Measurements from ENCODE around the gene GPC6. TPM values are rescaled to one million over a fixed set of nuclear protein-coding genes. Genes with fewer than 3 reads are reported as not detected.

GPC6 gene
- polyA plus RNA-seq, 1 of the 3 experiments (the other 2 are of a cell fraction): 6.7 TPM

DNA sequence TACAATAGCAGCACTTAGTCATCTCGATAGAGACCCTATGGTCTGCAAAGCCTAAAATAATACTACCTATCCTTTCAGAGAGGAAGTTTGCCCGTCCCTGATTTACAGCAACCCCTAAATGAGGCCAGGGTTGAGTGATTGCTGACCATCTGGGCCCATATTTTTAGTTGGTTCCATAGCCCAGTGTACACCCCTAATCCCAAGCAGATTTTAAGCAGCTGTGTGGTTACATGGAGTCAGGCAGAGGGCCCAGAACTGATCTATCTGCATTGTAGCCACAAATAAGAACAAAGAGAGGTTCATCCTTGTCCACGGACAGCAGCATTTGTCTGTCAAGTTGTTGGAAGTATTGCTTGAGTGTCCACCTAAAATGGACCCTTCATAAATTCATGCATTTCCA lies 1104.7 kb downstream of the GPC6 start:
- no peaks in the 10 kb centered on the region for H3K9me3 ChIP-seq
- H3K9ac ChIP-seq: no peak overlapping the region
- H4K20me1 ChIP-seq (ENCODE audit: insufficient read depth): no peaks in the 10 kb centered on the region
- H3K79me2 ChIP-seq (ENCODE audit: insufficient read depth): no peaks in the 10 kb centered on the region
- no peak for DNase-seq
- peaks cover 2 to 17% of the 10 kb centered on the region in 2 experiments; a peak in 3 of 4 replicates for H3K4me1 ChIP-seq (ENCODE audit: control insufficient read depth in 1 of 2, insufficient read depth in 2 of 2, low read depth in 1 of 2, low read length in 1 of 2)
- TF ChIP-seq RAD21 (IDR thresholded peaks at IDR 0.05; ENCODE audit: low read length): no peak
- no peak for TF ChIP-seq MEF2A (IDR thresholded peaks at IDR 0.05; ENCODE audit: borderline replicate concordance, low read depth)
- no peak for TF ChIP-seq GATA2 (CRISPR knock-in tag; IDR thresholded peaks at IDR 0.05)
- TF ChIP-seq, protein P1, sequence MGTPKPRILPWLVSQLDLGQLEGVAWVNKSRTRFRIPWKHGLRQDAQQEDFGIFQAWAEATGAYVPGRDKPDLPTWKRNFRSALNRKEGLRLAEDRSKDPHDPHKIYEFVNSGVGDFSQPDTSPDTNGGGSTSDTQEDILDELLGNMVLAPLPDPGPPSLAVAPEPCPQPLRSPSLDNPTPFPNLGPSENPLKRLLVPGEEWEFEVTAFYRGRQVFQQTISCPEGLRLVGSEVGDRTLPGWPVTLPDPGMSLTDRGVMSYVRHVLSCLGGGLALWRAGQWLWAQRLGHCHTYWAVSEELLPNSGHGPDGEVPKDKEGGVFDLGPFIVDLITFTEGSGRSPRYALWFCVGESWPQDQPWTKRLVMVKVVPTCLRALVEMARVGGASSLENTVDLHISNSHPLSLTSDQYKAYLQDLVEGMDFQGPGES (IDR thresholded peaks at IDR 0.05; ENCODE audit: low read depth, low read length): no peak
- TF ChIP-seq, protein P2, sequence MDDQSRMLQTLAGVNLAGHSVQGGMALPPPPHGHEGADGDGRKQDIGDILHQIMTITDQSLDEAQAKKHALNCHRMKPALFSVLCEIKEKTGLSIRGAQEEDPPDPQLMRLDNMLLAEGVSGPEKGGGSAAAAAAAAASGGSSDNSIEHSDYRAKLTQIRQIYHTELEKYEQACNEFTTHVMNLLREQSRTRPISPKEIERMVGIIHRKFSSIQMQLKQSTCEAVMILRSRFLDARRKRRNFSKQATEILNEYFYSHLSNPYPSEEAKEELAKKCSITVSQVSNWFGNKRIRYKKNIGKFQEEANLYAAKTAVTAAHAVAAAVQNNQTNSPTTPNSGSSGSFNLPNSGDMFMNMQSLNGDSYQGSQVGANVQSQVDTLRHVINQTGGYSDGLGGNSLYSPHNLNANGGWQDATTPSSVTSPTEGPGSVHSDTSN (IDR thresholded peaks at IDR 0.05): no peak
- no peak for TF ChIP-seq JUND (IDR thresholded peaks at IDR 0.05)
- TF ChIP-seq, protein P3, sequence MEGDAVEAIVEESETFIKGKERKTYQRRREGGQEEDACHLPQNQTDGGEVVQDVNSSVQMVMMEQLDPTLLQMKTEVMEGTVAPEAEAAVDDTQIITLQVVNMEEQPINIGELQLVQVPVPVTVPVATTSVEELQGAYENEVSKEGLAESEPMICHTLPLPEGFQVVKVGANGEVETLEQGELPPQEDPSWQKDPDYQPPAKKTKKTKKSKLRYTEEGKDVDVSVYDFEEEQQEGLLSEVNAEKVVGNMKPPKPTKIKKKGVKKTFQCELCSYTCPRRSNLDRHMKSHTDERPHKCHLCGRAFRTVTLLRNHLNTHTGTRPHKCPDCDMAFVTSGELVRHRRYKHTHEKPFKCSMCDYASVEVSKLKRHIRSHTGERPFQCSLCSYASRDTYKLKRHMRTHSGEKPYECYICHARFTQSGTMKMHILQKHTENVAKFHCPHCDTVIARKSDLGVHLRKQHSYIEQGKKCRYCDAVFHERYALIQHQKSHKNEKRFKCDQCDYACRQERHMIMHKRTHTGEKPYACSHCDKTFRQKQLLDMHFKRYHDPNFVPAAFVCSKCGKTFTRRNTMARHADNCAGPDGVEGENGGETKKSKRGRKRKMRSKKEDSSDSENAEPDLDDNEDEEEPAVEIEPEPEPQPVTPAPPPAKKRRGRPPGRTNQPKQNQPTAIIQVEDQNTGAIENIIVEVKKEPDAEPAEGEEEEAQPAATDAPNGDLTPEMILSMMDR (IDR thresholded peaks at IDR 0.05): no peak
- TF ChIP-seq RXRA (IDR thresholded peaks at IDR 0.05; ENCODE audit: borderline replicate concordance, low read depth): no peak
- no peaks in the 10 kb centered on the region for H3K9me2 ChIP-seq
- no peak overlapping the region for H2AFZ ChIP-seq (ENCODE audit: low read depth)
- POLR2A ChIA-PET: no interaction called here
- H3K36me3 ChIP-seq (replicated peaks in 1 of 2; ENCODE audit: control insufficient read depth in 1 of 2, insufficient read depth in 2 of 2, low read length in 1 of 2): no peaks in the 10 kb centered on the region
- CTCF ChIA-PET: no interaction called here
- H3K27ac ChIP-seq (ENCODE audit: low read depth in 2 of 2, low read length in 1 of 2): no peak overlapping the region
- H3K4me3 ChIP-seq (ENCODE audit: low read depth in 2 of 2, low read length in 1 of 2): no peak overlapping the region
- 84% methylated on average over 3 of the region's 3 CpGs for WGBS (ENCODE audit: low lambda C conversion rate)
- H3K27me3 ChIP-seq (ENCODE audit: insufficient read depth): no peaks in the 10 kb centered on the region
- H3F3A ChIP-seq (replicated peaks; ENCODE audit: insufficient read depth): peaks cover 9% of the 10 kb centered on the region
- H3K4me2 ChIP-seq: no peak overlapping the region

DNA sequence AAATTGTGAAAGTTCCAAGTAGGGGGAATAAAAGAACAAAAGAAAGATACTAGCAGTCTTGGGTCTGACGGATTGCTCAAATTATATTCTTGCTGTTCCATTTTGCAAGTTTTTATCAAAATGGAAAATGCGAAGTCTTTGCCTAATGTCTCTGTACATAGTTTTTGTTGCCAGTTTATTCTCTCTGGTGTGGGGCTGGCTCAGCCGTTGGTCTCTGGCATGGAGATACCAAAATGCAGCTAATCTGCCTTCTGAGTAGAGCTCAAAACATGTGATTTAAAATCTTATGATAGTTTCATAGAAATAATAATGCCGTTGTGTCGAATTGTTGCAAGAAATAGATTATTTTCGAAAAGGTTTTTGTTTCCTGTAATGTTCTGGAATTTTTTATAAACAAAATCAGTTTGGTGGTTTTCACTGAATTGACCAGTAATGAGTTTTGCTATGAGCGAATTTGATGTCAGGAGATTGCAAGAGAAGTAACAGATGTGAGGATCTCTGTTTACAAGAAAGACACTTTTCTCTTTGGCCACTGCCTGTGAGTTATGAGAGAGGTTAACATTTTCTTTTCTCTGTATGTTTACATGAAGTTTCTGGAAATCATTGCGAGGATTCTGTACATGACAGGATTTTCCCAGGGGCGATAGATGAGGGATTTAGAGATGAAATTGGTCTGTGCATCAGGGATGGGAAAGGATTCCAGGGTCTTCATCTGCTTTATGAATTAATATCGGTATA lies 1105.9 kb downstream of the GPC6 start:
- no peak for DNase-seq
- POLR2A ChIA-PET: no interaction called here
- no peaks in the 10 kb centered on the region for H3K36me3 ChIP-seq (replicated peaks in 1 of 2; ENCODE audit: control insufficient read depth in 1 of 2, insufficient read depth in 2 of 2, low read length in 1 of 2)
- H4K20me1 ChIP-seq (ENCODE audit: insufficient read depth): no peaks in the 10 kb centered on the region
- no peak overlapping the region for H3K9ac ChIP-seq
- TF ChIP-seq, protein P4, sequence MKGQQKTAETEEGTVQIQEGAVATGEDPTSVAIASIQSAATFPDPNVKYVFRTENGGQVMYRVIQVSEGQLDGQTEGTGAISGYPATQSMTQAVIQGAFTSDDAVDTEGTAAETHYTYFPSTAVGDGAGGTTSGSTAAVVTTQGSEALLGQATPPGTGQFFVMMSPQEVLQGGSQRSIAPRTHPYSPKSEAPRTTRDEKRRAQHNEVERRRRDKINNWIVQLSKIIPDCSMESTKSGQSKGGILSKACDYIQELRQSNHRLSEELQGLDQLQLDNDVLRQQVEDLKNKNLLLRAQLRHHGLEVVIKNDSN (IDR thresholded peaks at IDR 0.05; ENCODE audit: borderline replicate concordance, low read depth): no peak
- no peak for TF ChIP-seq MEF2A (IDR thresholded peaks at IDR 0.05; ENCODE audit: borderline replicate concordance, low read depth)
- no peak for TF ChIP-seq RFX5 (IDR thresholded peaks at IDR 0.05; ENCODE audit: low read length)
- no peak for TF ChIP-seq JUND (IDR thresholded peaks at IDR 0.05)
- TF ChIP-seq TCF12 (IDR thresholded peaks at IDR 0.05): no peak
- TF ChIP-seq, protein P2 (IDR thresholded peaks at IDR 0.05): no peak
- peaks cover 2 to 17% of the 10 kb centered on the region in 2 experiments; a peak in 3 of 4 replicates for H3K4me1 ChIP-seq (ENCODE audit: control insufficient read depth in 1 of 2, insufficient read depth in 2 of 2, low read depth in 1 of 2, low read length in 1 of 2)
- no peaks in the 10 kb centered on the region for H3K27me3 ChIP-seq (ENCODE audit: insufficient read depth)
- no peak overlapping the region for H3K4me2 ChIP-seq
- peaks cover 9% of the 10 kb centered on the region for H3F3A ChIP-seq (replicated peaks; ENCODE audit: insufficient read depth)
- WGBS (ENCODE audit: low lambda C conversion rate): 92% methylated on average over 10 of the region's 10 CpGs
- H3K9me2 ChIP-seq: no peaks in the 10 kb centered on the region
- H3K9me3 ChIP-seq: no peaks in the 10 kb centered on the region
- H3K27ac ChIP-seq (ENCODE audit: low read depth in 2 of 2, low read length in 1 of 2): no peak overlapping the region
- H3K4me3 ChIP-seq (ENCODE audit: low read depth in 2 of 2, low read length in 1 of 2): no peak overlapping the region
- CTCF ChIA-PET: no interaction called here
- H3K79me2 ChIP-seq (ENCODE audit: insufficient read depth): no peaks in the 10 kb centered on the region
- no peak overlapping the region for H2AFZ ChIP-seq (ENCODE audit: low read depth)
